Progenitor cell of endocrine pancreas (in vitro differentiated cells): ENCODE results near the gene CASTOR1. TPM values are rescaled to one million over a fixed set of nuclear protein-coding genes. Genes with fewer than 3 reads are reported as not detected.

Experiments used
- DNase-seq: peaks from one replicate; pipeline ENCODE4 v3.0.0; 2021; ENCODE audit warnings: low spot score; ENCODE audit not compliant: unreplicated experiment
- H3K27ac Mint-ChIP-seq: 2 replicates; pipeline ENCODE4 v1.8.0; 2021; ENCODE audit warnings: mild to moderate bottlenecking, moderate library complexity, mixed read lengths
- H3K27me3 Mint-ChIP-seq: 2 replicates; pipeline ENCODE4 v1.8.0; 2021; ENCODE audit warnings: mixed read lengths
- H3K36me3 Mint-ChIP-seq: 2 replicates; pipeline ENCODE4 v1.8.0; 2022; ENCODE audit warnings: mixed read lengths; ENCODE audit not compliant: insufficient read depth
- H3K4me1 Mint-ChIP-seq: 2 replicates; pipeline ENCODE4 v1.8.0; 2021; ENCODE audit warnings: low read depth, mixed read lengths
- H3K4me3 Mint-ChIP-seq: 2 replicates; pipeline ENCODE4 v1.8.0; 2021; ENCODE audit warnings: low read depth, mild to moderate bottlenecking, moderate library complexity, mixed read lengths
- H3K9me3 Mint-ChIP-seq: 2 replicates; pipeline ENCODE4 v1.8.0; 2021; ENCODE audit warnings: low read depth, mixed read lengths
- CTCF ChIP-seq: fragments of 200-600 bp; sonication (generic); IDR thresholded peaks from one replicate; pipeline ENCODE4 v1.5.0; 2021; ENCODE audit warnings: antibody characterized with exemption, mild to moderate bottlenecking; ENCODE audit not compliant: unreplicated experiment
- total RNA-seq: library from RNA; stranded (reverse); gene quantifications from 2 replicates; pipeline ENCODE4 v1.2.1, GENCODE V29; 2021

Gene CASTOR1
- total RNA-seq, 1 donor from 2014 or later, result 7.2 TPM

DNA sequence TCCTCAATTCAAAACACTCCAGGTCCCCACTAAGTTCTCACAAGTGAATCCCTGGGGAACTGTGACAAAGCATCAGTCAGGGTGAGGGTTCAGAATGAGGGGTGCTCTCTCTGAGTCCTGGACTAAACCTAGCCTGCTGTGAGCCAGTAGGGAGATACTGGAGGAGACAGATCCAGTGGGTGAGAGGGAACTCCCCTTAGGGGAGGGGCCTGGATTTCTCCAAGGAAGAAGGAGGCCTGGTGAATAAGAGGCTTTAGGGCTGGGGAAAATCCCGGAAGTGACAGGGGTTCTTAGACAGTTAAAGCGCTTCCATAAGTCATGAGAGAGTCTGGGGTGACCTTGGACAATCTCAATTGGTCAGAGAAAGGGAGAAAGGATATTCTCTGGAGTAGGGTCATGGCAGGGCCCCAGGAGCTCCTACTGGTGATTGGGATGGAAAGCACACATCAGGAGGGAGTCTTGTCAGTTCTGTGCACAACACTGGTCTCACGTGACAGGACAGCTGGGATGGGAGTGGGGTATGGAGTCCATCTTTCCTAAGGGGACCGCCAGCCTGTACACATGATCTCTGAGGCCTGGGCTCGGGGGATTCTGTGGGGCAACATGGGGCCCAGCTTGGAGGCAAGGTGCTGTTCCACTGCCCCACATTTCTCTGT is 35.9 kb upstream of the CASTOR1 start:
- no peak for DNase-seq
- no peaks in the 10 kb centered on the region for H3K27me3 Mint-ChIP-seq

GRCh38 chr22:30324014-30324730 is 34.9 kb upstream of the CASTOR1 start:
- Mint-ChIP-seq H3K4me1 (peaks cover 25% of the 10 kb centered on the region), H3K36me3 (peaks cover 2% of the 10 kb centered on the region), H3K27ac (no peak overlapping the region), H3K27me3 (no peaks in the 10 kb centered on the region), H3K4me3 (no peak overlapping the region), H3K9me3 (no peaks in the 10 kb centered on the region)
- no peak for TF ChIP-seq CTCF
- DNase-seq, result no peak

More for the DNA sequence above, 35.9 kb upstream of the CASTOR1 start:
- H3K27ac Mint-ChIP-seq, result peak overlapping the region; percentile 80
- no peak for TF ChIP-seq CTCF
- H3K36me3 Mint-ChIP-seq, result peaks cover 2% of the 10 kb centered on the region
- H3K9me3 Mint-ChIP-seq, result no peaks in the 10 kb centered on the region
- peak overlapping the region; percentile 79 for H3K4me3 Mint-ChIP-seq
- H3K4me1 Mint-ChIP-seq, result peaks cover 25% of the 10 kb centered on the region

DNA sequence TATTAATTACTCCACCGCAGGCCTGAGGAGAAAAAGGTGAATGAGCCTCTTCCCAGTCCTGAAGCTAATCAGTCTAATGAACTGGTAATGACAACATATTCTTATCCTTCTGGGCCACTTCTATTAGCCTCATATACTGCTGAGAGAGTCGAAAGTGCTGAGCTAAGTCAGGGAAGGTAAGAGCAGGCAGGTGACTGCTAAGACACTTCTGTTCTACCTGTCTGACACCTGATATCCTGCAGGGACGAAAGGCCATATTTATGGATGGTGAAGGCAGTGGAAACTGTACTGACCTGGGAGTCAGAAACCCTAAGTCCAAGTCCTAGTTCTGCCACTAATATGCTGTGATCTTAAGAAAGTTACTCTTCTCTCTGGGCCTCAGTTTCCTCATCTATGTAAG is 33.9 kb upstream of the CASTOR1 start:
- Mint-ChIP-seq H3K4me1 (peaks cover 22% of the 10 kb centered on the region), H3K27me3 (no peaks in the 10 kb centered on the region), H3K4me3 (no peak overlapping the region), H3K9me3 (no peaks in the 10 kb centered on the region), H3K36me3 (peaks cover 2% of the 10 kb centered on the region), H3K27ac (no peak overlapping the region)
- DNase-seq, result no peak
- TF ChIP-seq CTCF, result no peak

- no peak overlapping the region for H3K27ac Mint-ChIP-seq
Observed at GRCh38 chr22:30321461-30321860, 32.2 kb upstream of the CASTOR1 start.

More at GRCh38 chr22:30321461-30321860, 32.2 kb upstream of the CASTOR1 start:
- Mint-ChIP-seq H3K9me3 (no peaks in the 10 kb centered on the region), H3K4me1 (peaks cover 12% of the 10 kb centered on the region), H3K36me3 (peaks cover 2% of the 10 kb centered on the region), H3K27me3 (no peaks in the 10 kb centered on the region), H3K4me3 (no peak overlapping the region)
- TF ChIP-seq CTCF, result no peak
- DNase-seq, result no peak
